NCI-H1436 (cell line): Measurements from ENCODE around the gene GIMAP1.

Experiments
- DNase-seq: peaks from one replicate; lab custom pipeline; 2025; lab: John Stamatoyannopoulos, UW

Gene GIMAP1

DNA sequence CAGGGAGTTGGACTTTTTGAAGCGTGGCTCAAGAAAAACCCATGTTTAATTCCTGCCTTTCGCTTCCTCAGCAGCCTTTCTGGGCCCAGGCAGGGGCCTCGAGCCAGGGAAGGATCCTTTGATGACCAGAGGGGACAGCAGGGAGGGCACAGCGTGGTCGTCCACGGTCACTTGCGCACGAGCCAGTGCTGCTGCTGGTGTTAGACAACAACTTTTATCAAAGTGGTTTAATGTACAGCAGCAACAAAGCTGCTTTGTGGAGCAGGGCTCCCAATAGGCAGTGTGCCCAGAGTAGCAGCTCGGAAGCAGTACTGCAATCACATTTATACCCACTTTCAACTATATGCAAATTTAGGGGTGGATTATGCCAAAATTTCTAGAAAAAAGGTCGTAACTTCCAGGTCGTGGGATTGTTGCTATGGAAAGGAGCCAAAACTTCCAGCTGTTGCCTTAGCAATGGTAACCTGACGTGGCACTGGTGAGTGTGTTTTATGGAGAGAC lies 6.1 kb downstream of the GIMAP1 start:
- DNase-seq = no peak

DNA sequence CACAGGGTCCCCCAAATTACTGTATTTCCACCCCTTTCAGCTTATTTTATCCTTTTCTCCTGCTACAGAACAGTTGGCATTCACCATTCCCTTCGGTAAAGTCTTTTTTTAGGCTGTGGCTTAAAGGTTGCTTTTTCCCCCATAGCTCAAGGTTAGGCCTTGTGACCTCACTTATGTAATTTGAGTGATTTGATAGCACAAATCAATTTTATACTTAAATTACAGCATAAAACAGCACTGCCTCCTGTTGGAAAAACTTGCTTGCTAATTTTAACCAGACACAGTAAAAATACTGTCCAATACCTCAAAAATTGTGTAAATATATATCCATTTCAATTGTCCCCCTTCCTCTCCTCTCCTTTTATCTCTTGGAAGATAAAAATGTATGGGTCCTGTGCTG lies 7.1 kb downstream of the GIMAP1 start:
- DNase-seq = no peak

DNA sequence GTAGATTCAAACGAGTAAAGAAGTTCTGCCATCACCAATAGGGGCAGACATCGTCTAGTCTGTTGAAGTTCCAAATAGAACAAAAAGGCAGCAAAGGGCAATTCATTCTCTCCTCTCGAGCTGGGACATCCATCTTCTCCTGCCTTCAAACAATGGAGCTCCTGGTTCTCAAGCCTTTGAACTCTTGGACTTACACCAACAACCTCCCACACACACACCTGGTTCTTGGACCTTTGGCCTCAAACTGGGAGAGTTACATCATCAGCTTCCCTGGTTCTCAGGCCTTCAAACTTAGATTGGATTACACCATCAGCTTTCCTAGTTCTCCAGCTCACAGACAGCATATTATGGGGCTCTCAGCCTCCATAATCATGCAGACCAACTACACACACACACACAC lies 11.0 kb downstream of the GIMAP1 start:
- no peak for DNase-seq

DNA sequence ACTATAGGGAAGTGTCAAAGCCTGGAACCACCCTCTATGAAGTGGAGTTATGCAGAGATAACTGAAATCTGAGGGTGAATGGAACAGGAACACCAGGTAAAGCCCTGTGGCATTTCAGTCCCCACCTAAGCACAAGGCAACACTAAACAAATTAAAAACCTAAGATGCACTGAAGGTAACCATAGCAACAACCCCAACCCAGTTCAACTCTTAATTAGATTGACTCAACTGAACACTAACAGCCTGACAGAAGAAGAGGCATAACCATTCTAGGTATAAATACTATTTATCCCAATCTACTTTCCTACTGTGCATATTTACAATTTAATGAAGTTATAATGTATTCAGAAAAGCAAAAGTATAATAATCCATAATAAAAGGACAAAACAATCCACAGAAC lies 11.6 kb downstream of the GIMAP1 start:
- no peak for DNase-seq

DNA sequence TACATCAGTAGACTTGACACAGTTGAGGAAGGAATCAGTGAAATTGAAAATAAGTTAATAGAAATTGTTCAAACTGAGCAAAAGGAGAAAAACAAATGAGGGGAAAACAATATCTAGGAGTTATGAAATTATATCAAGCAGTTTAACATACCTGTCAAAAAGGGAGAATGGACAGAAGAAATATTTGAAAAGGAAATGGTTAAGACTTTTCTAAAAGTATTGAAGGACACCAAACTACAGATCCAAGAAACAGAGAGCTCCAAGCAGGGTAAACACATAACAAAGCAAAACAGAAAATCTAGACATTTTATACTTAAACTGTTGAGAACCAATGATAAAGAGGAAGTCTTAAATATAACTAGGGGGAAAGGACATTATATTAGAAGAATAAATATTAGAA lies 12.2 kb downstream of the GIMAP1 start:
- no peak for DNase-seq

DNA sequence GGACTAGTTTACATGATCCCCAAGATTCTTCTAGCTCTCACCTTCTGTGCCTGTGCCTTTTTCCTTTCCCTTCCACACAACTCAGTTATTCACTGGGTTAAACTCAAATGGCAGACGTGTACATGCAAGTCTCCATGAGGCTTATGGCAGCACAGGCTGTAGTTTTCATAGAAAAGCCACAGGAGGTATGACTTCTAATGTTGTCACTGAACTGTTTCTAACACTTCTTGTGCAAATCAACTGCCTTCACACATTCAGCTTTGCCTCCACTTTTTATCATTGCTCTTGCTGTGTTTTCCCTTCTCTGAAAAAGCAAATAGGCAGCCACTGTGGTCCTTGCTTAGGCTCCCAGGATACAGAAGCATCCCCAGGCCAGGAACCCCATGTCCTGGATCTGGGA lies 15.5 kb downstream of the GIMAP1 start:
- no peak for DNase-seq

DNA sequence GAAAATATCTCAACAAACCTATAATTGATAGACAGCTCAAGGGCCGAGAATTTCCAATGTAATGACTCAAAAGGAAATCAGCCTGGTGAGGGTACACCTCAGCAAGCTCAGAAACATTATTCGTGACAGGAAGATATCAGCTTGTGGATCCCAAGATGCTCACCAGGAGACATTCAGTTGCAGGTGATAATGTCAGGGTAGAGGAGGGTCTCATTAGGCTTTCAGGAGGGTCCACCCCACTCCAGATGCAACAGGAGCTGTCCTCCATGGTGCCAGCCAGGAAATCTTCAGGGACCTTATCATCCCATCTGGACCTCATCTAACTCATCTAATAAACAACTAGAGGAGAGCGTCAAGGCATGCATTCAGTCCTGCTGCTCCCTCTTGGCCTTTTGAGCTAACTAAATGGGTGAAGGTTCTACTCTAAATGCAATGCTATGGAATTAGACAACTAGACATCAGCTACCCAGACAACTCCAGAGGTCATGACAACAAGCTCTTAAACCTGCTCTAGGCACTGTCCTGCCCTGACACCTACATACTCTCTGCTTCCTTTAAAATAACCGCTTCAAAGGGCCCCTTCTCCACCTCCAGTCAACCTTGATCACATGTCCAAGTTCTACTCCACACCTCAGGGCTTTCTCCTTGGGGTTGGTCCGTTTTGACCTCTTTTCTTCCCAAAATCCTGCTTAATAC lies 16.5 kb downstream of the GIMAP1 start:
- no peak for DNase-seq

DNA sequence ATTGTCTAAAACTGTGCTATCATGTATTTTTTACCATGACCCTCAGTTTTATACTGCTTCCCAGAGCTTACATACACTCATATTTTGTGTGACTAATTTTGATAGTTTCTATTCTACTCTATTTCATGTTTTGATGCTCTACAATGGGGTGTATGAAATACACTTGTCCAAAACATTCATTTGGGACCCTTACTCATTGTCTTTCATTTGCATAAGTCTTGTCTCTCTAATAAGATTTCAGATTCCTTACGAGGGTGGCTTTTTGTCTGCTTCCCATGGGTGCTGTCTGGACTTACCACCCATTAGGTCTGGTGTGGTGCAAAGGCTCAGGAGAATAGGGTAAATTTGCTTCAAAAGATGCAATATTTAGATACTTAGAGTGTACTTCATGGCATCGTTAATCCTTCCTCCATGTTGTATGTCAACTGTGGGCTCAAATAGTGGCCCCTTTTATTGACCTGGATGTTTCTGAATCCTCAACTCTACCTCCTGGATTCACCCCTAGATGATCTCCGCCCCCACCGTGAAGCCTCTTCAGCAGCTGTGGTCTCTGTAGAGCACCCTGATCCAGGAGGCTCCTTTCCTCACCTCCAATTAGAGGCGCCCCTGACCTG lies 17.2 kb downstream of the GIMAP1 start:
- DNase-seq = no peak

DNA sequence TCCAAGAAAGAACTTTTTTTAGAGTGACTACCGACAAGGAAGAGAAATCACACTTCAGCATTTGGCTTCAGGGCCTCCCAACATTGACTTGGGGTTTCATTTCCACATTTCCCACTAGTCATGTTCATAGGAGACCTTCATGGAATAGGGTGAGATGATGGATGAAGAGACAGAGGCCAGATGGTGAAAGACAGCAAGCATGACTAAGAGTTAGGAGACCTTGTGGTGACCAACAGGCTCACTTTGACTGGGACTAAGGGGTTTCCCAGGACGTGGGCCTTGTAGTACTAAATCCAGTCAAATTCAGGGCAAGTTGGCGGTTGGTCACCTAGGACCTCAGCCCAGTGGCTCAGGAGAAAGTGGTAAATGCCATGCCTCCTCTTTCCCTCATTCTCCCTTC lies 17.8 kb downstream of the GIMAP1 start:
- DNase-seq = no peak

DNA sequence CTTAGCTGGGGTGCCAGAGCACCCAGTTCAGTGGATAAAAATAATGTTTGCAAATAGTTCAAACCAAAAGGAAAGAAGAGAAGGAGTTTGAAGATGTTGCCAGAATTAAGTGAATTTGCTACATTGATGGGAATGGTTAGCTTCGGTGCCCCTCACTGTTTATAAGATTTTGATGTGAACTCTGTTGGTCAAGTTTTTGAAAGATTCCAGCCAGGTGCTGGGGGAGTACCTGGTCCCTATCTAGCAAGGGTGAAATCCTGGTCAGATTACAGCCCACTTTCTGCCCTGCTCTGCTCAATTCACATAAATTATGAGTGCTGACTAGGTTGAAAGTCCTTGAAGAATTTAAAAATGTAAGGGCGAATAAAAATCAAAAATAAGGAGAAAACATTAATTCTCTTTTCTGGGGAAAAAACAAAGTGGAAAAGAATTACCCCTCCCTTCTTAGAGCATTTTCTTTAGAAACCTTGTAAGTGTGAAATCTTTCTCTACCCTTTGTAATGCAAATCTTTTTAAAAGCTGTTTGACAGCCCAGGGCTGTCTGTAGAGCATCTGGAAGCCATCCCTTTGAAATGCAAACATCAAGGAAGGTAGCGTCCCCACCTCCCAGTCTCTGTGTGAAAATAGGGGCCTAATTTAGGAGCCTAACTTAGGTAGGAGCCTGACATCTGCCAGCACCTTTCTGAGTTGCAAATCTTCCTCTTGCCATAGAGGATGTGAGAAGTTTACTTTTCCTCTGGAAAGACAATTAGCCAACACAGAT lies 19.4 kb downstream of the GIMAP1 start:
- no peak for DNase-seq

DNA sequence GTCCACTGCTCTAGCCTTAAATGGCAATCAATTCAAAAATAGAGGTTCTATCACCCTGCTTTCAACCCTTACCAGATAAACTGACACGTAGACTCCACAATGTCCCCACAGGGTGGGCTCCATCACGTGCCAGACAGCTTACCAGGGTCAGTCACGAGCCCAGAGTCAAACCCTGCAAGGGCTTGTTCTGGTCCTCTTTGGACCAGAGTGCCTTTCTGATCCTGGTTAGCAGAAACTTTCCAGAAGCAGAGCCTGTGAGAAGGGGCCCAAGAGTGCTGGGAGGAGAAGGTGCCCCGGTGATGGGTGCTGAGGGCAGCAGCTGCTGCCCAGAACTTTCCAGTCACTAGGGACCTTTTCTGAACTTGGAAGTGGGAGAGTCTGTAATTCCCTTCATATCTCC lies 20.5 kb downstream of the GIMAP1 start:
- DNase-seq = no peak

DNA sequence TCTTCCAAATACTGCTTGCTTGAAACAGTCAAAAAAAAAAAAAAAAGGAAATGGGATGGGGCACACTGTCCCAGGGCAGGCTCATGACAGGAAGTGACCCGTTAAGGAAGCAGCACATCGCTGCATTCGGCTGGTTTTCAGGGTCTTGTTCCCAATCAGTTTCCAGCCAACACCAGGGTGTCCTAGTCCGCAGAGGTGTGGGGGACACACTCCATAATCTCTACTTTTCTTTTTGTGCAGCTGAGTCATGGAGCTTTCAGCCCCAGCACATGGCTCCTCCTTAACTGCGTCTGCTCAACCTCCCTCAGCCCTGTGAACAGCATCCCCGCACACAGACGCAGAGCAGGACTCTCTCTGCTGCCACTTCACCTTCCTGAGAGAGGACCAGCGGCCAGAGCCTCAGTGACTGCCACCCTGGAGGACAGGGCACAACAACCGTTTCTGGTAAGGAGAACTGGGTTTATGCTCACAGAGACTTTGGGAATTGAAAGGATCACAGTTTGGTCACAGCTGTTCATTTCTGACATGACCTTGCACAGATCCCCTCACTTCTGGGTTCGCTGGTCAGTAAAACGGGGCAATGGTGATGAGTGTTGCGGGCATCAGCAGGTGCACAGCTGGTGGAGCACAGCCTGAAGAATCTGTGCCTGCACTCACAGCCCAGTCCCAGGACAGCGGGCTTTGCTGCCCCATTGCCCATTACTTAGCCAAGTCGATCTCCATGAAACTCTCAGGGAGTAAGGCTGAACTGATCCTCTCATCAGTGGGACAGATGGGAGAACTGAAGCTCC lies 21.0 kb downstream of the GIMAP1 start, which contains the start of gene GIMAP5:
Gene GIMAP5 (plus strand): TSS at position 154 of the 791 bp plus-strand sequence. CDS start 3,467 bp downstream, outside the sequence.
- DNase-seq = no peak

DNA sequence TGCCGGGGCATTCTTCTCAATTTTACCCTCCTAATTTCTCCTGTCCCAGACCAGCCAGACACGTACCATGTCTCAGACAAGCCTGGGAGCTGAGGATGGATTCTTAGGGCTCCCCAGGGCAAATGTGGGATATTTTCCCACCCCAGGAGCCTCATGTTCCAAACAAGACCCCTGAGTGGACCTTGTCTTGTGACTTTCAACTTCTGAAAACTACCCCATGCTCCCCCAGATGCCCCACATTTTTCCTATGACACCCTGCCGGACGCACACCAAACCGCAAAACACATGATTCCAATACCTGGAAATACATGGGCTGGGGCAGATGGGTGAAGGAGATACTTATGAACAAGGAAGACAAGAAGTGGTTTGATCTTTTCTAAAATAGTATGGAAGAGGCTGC lies 21.7 kb downstream of the GIMAP1 start:
- no peak for DNase-seq

DNA sequence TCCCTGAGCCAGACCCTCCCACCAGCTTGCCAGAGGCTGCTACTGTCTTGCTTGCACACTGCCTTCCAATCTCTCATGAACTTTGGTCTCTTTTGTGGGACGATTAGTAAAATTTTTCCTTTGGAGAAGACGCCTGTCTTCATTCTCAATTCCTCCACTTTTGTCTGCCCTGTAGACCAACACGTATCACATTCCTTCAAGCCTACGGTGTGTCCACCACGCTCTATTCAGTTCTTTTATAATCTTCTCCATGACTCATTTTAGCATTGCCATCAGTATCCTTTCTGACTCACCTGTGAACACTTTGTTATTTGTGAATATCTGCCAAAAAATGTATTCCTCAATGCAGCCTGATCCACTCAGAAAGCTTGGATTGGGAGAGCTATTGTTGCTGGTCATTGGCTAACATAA lies 22.2 kb downstream of the GIMAP1 start:
- no peak for DNase-seq

DNA sequence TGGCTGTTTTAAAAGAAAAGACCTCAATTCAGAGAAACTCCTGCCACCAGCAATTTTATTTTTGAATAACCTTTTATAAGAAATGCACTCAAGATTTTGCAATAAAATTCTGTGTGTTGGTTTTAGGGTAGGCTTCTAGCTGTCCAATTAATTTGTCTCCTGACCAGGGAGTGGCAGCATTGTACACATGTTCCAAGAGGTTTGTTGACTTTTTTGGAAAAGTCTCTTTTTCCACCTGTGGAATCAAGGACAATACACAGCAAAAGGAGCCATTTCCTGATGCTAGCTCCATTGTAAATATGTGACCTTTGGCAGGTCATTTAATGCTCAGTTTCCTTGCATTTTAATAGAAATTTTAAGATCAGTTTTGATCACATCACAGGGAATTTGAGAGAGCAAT lies 22.6 kb downstream of the GIMAP1 start:
- DNase-seq = no peak

DNA sequence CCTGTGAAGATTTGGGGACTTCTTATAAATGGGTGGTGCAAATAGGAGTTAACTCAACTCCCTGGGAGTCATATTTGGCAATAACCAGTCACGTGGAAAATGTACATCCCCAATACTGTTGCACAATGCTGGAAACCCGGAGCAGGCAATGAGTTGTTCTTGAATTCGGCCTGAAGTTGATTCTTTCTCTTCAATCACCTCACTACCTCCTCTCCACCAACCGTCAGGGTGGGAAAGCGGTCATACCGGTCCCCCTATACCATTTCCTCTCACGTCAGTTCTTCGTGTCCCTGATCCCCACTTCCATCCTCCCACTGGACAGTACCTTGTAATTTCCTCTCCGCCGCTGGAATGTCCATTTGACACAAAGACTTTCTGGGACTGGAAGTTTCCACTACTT lies 23.6 kb downstream of the GIMAP1 start:
- no peak for DNase-seq

DNA sequence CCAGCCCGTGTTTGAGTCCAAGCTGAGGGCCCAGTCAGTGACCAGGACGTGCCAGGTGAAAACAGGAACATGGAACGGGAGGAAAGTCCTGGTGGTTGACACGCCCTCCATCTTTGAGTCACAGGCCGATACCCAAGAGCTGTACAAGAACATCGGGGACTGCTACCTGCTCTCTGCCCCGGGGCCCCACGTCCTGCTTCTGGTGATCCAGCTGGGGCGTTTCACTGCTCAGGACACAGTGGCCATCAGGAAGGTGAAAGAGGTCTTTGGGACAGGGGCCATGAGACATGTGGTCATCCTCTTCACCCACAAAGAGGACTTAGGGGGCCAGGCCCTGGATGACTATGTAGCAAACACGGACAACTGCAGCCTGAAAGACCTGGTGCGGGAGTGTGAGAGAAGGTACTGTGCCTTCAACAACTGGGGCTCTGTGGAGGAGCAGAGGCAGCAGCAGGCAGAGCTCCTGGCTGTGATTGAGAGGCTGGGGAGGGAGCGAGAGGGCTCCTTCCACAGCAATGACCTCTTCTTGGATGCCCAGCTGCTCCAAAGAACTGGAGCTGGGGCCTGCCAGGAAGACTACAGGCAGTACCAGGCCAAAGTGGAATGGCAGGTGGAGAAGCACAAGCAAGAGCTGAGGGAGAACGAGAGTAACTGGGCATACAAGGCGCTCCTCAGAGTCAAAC lies 26.0 kb downstream of the GIMAP1 start:
- no peak for DNase-seq

DNA sequence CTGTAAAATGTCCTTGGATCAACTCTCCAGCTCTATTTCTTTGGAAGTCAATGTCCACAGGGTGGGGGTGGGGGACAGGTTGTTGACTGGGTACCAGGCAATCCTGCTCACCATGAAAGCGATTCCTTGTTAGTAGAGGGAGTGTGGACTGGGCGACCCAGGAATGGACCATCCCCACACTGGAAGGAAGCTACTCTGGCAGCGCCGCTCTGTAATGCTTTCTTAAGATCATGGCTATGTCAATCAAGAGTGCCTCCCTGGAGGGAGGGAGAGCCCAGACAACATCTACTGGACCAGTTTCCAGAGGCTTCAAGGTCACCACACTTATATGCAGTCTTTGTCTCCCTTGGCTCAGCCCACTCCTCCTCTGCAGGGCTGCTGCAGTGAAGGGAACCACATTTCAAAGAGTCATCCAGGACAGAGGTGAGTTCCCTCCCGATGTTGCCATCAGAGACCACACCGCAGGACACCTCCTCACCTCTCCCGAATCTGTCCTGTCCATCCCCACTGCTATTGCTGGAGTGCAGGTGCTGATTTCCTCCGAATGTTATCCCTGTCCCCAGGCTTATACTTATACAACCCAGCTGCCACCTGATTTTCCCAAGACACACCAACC lies 27.7 kb downstream of the GIMAP1 start:
- no peak for DNase-seq

DNA sequence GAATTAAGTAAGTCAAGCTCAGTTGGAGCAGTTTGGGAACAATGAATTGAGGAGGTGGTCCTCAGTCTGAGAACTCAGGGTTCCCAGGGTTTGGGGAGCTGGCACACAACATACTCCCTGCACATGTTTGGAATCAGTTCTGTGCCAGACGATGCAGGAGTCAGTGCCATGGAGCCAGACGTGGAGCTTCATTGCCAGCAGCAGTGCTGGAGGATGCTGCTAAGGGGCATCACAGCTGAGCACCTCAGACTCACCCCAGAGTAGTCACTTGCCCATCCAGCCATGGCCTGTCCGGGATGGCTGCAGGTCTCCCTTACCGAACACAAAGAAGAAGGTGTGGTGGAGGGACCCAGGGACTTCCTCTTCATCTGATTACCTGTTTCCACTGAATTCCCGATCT lies 28.7 kb downstream of the GIMAP1 start:
- DNase-seq = no peak

DNA sequence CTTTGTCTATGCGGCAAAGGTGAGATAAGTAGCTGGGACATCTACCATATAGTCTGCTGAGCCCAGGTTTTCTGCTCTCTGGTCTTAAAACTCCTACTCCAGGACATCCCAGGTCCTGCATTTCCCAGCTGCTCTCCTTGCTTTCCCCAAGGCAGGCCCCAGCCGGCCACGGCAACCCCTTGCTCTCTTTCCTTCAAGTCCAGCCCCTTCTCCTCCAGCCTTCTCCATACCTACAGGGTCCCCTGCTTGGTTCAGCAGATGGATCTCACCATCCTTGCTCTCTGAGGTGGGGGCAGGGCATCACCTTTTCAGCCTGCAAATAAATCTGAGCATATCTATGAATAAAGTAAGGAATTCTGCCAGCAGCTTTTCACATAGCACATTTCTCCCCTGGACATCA lies 29.5 kb downstream of the GIMAP1 start:
- no peak for DNase-seq

DNA sequence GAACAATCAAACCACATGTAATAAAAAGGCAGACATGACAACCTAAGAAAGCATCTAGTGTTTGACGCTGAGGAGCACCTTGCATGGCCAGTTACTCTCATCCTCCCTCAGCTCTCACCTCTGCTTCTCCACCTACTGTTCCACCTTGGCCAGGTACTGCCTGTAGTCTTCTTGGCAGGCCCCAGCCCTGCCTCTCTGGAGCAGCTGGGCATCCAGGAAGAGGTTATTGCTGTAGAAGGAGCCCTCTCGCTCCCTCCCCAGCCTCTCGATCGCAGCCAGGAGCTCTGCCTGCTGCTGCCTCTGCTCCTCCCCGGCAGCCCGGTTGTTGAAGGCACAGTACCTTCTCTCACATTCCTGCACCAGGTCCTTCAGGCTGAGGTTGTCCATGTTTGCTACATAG lies 30.5 kb downstream of the GIMAP1 start:
- DNase-seq = no peak
